GM18868 (cell line): ENCODE data around the gene HDAC9.
"Not testable (repeated sequence)": the region's sequence is repeated elsewhere in the genome, so short reads cannot be mapped to it uniquely, and the experiment has no call there.

Source experiments
- ATAC-seq: cut with Tn5 transposase; IDR thresholded peaks from one replicate; pipeline ENCODE4 v1.9.1; 2021; ENCODE audit warnings: mild to moderate bottlenecking, moderate library complexity; ENCODE audit not compliant: unreplicated experiment

Gene HDAC9

DNA sequence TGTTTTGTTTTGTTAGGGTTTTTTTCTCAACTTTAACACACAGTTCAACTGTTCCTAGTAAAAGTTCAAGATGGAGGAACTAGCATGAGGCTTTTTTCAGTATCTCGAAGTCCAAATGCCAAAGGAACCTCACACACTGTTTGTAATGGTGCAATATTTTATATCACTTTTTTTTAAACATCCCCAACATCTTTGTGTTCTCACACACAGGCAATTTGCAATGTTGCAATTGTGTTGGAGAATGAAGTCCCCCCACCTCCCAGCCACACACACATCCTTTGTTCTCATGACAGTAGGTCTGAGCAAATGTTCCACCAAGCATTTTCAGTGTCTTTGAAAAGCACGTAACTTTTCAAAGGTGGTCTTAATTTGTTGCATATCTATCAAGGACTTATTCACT lies 501.0 kb downstream of the HDAC9 start:
- ATAC-seq = no peak

GRCh38 chr7:18997477-18998150 lies 502.1 kb downstream of the HDAC9 start:
- no peak for ATAC-seq

GRCh38 chr7:19000410-19000809 lies 504.9 kb downstream of the HDAC9 start:
- no peak for ATAC-seq

GRCh38 chr7:19001854-19002253 lies 506.3 kb downstream of the HDAC9 start:
- ATAC-seq = no peak

DNA sequence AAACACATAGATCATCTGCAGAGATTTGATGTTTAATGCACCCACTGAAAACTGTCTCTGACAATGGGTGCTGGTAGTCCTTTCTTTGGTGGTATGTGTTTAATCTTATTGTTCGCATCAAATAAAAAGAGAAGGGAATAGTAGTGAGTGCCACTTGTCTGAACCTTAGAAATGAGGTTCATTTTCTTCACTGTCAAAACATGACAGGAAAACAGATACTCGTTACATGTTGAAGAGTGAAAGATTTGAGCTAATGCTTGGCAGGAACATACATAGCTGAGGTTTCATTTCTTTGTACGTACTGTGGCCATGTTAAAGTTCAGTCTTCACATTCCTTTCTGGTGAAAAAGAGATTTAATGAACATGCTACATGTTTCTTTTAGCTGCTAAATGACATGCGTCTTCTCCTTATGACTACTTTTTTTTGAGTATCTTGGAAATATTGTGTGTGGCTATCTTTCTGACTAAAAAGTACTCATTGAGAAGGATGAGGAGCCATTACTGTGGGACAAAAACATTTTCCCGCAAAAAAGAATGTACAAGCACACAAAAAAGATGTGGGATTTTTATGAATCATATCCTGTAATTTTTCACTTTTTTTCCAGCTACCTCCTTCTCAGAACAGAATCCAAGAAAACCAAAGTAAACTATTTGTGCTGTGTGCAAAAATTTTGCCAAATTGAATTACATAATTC lies 513.8 kb downstream of the HDAC9 start:
- ATAC-seq = no peak

- ATAC-seq = no peak
Observed at GRCh38 chr7:19009936-19010280, 514.4 kb downstream of the HDAC9 start.

- no peak for ATAC-seq
Observed at GRCh38 chr7:19011212-19011611, 515.7 kb downstream of the HDAC9 start.

DNA sequence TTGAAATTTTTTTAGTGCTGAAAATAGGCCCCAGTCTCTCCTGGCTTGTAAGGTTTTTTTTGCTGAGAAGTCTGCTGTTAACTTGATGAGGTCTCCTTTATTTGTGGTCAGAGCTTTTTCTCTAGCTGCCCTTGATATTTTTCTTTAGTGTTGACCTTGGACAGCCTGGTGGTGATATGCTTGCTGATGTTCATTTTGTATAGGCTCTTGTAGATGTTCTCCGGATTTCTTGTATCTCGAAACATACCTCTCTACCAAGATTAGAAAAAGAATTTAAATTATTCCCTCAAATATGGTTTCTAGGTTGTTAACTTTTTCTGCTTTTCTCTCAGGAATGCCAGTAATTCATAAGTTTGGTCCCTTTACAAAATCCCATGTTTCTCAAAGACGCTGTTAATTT lies 519.5 kb downstream of the HDAC9 start:
- no peak for ATAC-seq

DNA sequence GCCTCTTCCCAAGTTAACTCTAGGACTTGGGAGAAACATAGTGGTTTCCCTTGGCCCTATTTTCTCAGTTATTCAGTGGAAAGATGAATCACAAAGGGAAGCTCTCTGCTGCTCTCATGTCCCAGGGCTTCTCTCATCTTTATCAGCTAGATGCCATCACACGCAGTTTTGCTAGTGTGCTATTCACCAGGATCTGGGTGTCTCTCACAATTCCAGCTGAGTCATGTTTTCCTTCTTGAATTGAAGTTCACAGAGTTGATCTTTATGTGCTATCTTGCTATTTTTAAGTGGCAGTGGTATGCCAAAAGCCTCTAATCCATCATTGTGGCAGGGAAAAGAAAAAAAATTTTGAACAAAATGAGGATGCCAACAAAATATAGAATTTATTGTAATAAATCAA lies 520.6 kb downstream of the HDAC9 start:
- no peak for ATAC-seq

DNA sequence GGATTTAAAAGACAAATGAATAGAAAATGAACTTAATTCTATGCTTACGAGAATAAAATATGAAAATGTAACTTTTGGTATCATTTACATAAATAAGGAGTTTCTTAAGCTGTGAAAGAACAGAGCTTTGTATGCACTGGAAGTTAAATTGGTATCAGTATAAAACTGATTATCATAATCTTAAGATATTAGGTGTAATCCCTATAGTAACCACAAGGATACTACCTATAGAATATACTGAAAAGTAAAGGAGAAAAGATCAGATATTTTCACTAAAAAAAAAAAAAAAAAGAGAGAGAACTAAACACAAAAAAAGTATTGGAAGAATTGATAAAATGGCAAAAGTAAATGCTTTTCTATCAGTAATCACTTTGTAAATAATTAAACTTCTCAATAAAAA lies 521.8 kb downstream of the HDAC9 start:
- ATAC-seq = no peak

DNA sequence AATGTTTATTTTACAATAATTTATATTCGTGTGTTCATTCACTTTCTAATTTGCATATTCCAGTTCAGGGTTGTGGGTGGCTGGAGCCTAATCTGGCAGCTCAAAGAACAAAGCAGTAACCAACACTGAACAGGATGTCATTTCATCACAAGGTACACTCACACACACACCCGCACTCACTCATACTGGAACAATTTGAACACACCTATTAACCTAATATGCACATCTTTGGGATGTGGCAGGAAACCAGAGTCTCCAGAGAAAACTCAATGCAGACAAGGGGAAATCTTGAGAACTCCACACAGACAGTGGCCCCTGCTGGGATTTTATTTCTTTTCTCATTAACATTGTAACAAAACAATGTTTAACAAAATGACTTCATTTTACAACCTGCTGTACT lies 524.5 kb downstream of the HDAC9 start:
- no peak for ATAC-seq

DNA sequence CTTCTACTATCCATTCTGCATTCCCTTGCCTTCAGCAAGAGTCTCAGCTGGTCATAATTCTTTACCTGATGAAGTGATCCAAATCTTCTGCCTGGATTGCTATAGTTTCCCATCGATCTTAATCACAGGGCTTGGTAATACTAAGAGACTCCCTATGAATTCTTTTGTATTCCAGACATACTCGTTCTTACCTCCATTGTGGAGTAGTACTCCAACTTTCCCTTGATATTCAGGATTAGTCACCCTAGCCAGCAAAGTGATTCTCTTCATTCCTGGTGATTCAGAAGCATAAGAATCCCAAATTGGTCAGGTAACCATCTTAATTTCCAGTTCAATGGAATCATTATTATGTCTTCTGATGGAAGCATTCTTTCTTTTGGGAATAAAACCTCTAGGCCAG lies 525.2 kb downstream of the HDAC9 start:
- ATAC-seq = no peak

GRCh38 chr7:19023477-19023876 lies 527.9 kb downstream of the HDAC9 start:
- ATAC-seq = no peak

DNA sequence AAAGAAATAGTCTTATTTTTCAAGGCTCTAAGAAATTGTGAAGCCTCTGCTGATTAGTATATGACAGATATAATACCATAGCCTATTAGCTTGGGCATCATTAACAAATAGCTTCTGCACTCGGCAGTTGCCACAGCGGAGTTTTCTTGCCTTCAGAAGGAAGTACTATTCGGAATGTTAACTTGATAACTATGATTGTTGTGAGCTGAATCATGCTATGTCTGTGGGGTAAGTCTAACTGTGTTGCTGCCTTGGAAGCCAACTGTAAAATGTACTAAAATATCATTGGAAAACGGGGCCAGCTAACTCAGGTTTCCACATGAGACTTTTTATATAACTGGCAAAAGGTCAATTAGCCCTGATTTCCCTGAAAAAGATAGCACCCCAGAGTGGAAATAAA lies 528.7 kb downstream of the HDAC9 start:
- no peak for ATAC-seq

DNA sequence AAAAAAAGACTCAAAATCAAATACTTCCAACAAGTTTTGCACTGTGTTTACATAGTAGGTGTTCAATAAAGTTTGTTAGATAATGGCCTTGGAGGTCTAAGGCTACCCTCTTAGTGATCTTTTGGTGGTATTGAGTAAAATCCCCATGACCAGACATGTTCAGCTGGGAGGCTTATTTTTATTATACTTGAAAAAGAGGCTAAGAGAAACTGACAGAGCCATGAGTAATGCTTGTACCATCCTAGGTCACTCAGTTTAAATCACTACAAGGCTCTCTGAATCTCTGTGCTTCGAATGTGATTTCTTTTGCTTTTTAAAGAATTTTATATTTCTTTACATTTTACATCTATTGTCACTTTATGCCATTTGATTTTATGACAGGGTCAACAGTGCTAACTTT lies 531.3 kb downstream of the HDAC9 start:
- ATAC-seq = no peak

DNA sequence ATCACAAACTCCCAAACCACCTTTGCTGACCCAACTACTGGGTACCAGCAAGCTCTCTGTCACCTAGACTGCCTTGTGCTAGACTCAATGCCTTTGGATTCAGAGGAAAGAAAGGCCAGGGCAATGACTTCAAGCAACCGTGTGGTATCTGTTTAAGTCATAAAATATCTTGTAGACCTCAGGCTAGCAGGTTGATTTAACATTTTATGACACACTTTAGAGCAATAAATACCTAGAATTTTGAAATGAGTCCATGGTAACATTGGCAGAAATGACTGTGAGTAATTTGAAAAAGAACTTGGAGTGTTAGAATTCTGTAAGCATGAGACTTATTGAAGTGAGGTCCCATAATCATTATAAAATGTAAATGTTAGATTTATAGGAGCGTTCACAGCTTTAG lies 534.7 kb downstream of the HDAC9 start:
- ATAC-seq = no peak

DNA sequence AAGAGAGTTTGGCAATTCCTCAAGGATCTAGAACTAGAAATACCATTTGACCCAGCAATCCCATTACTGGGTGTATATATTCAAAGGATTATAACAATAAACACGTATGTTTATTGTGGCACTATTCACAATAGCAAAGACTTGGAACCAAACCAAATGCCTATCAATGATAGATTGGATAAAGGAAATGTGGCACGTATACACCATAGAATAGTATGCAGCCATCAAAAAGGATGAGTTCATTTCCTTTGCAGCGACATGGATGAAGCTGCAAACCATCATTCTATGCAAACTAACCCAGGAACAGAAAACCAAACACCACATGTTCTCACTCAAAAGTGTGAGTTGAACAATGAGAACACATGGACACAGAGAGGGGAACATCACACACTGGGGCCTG lies 537.4 kb downstream of the HDAC9 start:
- not testable (repeated sequence) for ATAC-seq

DNA sequence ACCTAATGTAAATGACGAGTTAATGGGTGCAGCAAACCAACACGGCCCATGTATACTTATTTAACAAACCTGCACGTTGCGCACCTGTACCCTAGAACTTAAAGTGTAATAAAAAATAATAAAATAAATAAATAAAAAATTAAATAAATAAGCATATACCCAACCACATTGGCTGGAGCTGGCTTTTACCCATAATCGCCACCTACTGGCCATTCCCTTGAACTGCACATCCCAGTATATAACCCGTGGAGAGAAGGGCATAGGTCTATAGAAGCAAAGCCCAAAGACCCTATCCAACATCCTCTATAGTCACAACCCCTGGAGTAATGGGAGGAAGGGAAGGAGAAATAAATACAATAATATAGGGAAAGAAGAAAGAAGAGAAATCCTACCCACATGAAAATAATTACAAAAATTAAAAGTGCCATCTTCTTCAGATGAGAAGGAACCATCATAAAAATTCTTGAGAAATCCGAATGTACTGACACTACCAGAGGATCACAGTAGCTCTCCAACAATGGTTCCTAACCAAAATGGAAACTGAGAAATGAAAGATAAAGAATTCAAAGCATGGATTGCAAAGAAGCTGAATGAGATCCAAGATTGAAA lies 556.3 kb downstream of the HDAC9 start:
- ATAC-seq = peak; percentile 95
